GM18909 (cell line): ENCODE results near the gene TTLL10.
"Not testable (repeated sequence)": the region's sequence is repeated elsewhere in the genome, so short reads cannot be mapped to it uniquely, and the experiment has no call there.

ENCODE experiments used
- ATAC-seq: cut with Tn5 transposase; IDR thresholded peaks from one replicate; pipeline ENCODE4 v1.9.1; 2021; ENCODE audit warnings: mild to moderate bottlenecking; ENCODE audit not compliant: unreplicated experiment, poor library complexity

TTLL10 gene

DNA sequence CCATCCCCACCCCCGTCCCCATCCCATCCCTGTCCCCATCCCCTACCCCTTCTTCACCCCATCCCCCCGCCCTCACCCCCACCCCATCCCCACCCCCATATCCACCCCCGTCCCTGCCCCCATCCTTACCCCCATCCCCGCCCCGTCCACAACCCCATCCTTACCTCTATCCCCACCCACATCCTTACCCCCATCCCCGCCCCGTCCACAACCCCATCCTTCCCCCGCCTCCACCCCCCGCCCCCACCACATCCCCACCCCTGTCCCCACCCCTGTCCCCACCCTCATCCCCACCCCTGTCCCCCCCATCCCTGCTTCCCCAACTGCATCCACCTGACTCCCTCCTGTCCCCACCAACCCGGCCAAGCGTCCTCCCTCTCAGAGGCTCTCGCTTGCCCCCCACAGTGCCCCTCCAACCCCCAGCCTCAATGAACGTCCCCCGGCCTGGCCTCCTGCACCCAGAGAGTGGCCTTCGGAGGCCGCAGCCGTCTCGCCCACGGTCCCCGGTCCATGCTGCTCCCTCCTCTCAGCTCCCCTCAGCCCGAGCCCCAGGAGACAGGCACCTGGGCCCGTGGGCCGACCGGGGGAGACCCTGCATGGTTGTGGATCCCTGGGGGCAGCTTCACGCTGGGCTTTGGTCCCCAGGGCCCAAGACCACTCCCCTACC is 32.3 kb upstream of the TTLL10 start:
- ATAC-seq = no peak

DNA sequence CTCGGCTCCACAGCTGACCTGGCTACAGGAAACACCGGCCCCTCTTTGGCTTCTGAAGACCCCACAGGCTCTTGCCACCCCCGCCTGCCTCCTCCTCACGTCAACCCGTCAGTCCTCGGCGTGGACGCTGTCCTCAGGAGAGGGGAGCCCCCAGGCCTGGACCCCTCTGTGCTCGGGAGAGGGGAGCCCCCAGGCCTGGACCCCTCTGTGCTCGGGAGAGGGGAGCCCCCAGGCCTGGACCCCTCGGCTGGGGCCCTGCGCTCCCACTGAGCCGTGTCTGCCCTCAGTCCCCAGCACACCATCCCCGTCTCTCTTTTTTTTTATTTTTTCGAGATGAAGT is 31.8 kb upstream of the TTLL10 start:
- ATAC-seq = no peak

DNA sequence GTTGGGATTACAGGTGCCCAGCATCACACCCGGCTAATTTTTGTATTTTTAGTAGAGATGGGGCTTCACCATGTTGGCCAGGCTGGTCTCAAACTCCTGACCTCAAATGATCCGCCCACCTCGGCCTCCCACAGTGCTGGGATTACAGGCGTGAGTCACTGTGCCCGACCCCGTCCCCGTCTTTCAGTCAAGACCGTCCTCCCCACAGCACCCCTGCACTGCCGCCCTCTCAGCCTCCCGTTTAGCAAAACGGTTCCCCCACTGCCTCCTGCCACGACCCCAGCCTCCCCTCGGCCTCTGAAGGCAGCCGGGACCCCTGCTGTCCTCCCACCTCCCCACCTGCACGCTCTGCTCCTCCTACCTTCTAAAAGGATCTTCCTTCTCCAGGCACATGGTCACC is 31.3 kb upstream of the TTLL10 start:
- not testable (repeated sequence) for ATAC-seq

DNA sequence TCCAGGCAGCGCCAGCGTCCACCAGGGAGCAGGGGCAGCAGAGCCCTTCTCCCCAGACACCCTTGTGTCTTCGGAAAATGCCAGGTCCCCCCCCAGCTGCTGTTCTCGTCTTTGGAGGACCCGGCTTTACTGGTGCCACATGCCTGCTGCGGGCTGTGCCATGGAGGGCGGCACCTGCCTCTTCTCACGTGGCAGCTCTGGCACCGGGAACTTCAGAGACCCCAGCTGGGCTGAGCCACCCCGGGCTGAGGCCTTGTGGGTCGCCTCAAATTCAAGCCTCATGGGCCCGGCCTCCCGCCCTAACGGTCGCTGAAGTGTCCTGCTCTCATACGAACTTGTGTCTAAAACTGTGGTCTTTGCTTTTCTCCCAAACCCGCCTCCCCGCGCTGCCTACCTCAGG is 30.8 kb upstream of the TTLL10 start:
- ATAC-seq = no peak

DNA sequence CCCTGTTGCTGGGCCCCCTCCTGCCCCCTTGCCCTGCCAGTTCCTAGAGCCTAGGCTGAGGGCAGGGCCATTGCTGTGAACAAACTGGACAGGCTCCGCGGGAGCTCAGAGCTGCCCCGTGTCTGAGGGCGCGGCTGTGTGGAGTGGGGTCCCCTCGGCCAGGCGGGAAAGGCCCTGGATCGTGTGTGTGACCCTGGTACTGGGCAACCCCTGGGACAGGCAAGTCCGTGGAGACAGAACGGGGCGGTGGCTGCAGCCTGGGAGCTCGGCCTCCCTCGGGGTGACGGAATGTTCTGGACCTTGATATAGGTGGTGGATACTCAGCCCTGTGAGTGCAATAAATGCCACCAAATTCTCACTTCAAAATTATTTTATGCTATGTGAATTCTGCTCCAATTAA is 30.0 kb upstream of the TTLL10 start:
- ATAC-seq = no peak

DNA sequence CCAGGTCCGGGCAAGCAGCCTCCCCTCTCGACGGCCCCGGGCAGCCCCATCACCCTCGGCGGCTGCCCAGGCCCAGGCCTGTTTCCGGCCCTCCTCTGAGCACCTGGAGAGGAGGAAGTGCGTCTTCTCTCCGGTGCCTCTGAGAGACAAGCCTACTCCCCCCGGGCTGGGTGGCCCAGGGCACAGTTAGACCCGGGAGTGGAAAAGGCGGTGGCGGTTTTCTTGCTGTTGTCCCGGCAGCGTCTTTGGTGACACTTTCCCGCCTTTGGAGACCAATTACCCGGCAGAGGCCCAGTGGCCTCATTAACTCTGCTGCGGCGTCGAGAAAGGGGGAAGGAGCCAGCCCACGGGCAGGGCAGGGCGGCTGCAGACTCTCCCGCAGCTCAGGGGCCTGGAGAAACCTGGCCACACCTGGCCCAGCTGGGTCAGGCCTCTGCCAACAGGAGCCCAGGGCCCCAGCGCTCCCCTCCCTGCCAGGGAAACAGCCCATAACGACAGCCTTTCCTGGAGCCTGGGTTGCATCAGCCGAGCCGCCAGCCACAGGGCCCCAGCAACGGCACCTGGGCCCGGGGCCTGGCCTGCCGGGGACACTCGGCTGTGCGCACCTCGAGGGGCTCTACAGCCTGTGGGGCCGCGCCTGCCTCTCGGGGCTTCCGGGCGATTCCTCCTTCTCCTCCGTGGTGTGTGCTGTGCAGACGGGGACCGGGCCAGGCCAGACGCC is 29.4 kb upstream of the TTLL10 start:
- no peak for ATAC-seq

DNA sequence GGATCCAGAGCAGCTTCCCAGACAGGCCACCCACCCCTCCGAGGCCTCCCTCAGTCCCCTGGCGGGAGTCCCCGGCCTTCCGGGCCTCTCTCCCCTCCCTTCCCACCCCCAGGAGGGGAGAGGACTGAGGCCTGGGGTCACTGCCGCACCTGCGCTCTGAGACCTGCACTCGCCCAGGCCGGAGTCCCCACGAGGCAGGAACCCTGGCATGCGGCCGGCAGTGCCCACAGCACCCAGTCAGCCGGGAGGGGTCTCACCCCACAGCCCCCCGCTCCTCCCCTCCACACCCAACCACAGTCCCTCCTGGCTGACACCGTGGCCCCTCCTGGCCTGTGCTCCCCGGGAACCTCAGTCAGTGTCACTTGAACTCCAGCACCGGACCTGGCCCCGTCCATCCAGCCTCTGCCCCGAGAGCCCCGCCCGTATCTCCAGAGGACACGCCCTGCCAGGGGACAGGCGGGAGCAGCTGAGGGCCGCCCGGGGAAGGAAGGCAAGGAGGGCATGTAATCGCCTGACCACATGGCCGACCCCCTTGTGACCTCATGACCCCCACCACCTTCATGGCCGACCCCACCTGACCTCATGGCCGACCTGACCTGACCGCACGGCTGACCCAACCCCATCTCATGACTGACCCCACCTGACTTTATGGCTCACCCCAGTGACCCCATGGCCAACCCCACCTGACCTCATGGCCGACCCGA is 28.7 kb upstream of the TTLL10 start:
- ATAC-seq = no peak

DNA sequence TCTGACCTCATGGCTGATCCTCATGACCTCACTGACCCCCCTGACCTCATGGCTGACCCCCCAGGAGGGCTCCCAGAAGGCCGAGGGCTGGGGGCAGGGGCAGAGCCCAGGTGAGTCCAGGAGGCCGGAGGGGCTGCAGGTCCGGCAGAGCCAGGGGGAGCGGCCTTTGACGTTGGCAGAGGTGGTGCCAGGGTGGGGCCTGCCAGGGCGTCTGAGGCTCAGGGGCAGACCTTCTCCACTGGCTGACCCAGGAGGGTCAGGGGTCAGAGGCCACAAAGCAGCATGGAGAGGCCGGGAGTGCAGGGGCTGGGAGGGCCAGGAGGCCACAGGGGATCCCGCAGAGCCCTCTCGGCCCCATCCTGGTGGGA is 28.1 kb upstream of the TTLL10 start:
- no peak for ATAC-seq

DNA sequence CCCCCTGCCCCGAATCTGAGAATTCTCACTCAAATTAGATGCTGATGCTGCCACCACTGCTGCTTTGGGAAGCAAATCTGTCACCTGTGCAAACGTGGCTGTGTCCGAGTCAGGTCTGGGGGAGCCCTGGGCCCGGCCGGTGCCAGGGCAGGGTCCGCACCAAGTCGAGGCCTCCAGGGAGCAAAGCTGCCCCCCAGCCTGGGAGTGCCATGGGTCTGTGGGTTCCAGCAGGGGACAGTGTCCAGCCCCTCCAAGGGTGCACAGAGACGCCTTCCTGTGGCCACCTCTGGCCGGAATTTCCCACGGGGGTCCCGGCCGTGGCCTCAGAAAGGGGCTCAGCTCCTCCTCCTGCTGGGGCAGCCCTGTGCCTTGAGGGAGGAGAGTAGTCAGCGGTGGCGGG is 27.7 kb upstream of the TTLL10 start:
- no peak for ATAC-seq

DNA sequence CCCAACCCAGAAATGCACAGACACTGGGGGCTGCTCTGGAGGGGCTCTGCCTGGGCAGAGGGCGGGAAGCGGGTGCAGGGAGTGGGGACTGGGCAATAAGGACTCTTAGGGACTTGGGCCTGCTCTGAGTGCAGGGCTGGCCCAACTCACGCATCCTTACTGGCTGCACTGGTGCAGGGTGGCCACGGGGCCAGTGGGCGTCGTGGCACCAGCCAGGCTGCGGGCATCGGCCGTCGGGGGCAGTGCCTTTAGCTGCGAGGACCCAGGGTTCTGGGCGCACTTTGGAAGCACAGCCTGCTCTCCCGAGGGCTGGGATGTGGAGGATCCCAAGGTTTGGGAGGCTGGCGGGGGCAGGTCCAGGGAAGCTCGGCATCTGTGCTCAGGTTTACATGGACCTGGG is 27.1 kb upstream of the TTLL10 start:
- no peak for ATAC-seq

DNA sequence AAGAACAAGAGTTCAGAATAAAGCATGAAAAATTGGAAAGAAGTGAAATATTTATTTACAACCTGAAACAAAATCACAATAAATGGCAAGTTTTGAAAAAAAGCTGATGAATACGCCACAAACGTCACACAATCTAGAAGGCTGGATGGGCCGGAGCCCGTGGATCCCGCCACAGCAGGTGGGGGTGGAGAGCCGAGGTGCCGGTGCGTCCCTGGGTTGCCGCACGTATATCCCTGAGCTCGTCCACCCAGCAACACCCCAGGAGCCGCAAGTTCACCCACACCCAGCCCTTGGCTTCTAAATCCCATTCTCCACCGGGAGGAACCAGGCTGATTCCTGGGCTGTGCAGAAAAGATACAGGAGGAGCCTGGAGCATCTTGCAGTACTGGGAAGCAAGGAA is 25.6 kb upstream of the TTLL10 start:
- no peak for ATAC-seq

DNA sequence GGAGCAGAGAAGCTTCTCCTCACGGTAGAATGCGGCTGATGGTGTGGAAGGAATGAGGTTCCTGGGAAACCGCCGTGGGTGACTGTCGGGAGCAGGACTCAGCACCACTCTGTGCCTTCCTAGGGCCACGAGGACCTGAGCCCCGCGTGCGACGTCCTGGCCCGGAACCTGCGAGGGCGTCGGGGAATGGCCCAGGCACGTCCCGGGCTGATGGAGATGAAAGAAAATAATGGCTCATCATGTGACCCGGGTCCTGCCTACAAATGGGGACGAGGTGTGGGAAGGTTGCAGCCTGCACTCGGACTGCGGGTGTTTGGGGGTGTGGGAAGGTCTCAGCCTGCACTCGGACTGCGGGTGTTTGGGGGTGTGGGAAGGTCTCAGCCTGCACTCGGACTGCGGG is 25.1 kb upstream of the TTLL10 start:
- no peak for ATAC-seq

DNA sequence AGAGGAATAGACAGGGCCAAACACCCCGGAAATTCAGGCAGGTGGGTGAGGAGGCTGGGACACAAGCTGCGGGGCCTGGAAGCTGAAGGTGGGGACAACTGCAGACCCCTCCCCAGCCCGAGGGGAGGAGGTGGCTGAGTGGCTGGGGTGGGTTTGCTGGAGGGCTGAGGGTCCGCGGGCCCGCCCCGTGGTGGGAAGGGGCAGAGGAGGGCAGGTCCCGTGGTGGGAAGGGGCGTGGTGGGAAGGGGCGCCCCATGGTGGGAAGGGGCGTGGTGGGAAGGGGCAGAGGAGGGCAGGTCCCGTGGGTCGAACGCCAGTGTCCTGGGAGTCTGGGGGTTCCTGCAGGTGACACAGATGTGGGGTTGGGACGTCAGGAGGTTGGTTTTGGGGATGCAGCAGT is 24.3 kb upstream of the TTLL10 start:
- ATAC-seq = no peak

DNA sequence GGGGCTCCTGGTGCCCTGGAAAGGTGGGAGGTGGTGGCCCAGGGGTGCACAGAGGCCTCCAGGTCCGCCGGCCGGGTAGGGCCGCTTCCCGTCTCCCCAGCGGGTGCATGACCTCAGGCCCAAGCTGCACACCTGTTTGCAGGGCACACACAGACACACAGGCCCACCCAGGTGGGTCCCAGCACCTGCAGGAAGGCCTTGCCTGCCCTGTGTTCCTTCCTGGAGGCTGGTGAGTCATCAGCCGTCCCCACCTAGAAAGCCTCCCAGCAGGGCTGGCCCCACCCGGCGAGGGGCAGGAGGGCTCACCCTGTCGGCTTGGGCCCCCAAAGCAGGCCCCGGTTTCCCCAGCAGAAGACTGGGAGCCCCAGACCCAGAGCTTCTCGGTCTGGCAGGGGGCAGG is 23.6 kb upstream of the TTLL10 start:
- ATAC-seq = no peak

DNA sequence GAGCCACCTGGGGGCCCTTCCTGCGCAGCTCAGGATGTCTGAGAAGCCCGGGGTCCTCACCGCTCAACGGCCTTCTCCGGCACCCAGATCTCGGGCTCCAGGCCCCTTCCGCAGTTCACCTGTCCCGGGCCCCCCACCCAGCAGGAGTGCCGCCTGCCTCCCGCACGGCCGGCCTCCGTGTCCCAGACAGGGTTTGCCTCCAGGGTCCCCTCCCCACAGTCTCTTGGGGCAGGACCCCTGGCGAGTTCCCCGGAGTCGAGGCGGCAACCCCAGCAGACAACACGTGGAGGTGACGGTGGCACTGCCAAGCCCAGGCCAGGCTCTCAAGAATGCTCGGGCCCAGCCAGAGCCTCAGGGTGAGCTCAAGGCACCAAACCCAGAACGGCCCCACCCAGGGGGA is 22.4 kb upstream of the TTLL10 start:
- ATAC-seq = no peak

DNA sequence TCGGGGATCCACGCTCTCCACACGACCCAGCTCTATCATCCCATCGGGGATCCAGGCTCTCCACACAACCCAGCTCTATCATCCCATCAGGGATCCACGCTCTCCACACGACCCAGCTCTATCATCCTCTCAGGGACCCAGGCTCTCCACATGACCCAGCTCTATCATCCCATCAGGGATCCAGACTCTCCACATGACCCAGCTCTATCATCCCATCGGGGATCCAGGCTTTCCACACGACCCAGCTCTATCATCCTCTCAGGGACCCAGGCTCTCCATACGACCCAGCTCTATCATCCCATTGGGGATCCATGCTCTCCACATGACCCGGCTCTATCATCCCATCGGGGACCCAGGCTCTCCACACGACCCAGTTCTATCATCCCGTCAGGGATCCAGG is 21.2 kb upstream of the TTLL10 start:
- ATAC-seq = not testable (repeated sequence)

DNA sequence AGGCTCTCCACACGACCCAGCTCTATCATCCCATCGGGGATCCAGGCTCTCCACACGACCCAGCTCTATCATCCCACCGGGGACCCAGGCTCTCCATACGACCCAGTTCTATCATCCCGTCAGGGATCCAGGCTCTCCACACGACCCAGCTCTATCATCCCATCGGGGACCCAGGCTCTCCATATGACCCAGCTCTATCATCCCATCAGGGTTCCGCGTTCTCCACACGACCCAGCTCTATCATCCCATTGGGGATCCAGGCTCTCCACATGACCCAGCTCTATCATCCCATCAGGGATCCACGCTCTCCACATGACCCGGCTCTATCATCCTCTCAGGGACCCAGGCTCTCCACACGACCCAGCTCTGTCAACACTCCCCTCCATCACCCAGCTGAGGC is 20.5 kb upstream of the TTLL10 start:
- ATAC-seq = not testable (repeated sequence)

DNA sequence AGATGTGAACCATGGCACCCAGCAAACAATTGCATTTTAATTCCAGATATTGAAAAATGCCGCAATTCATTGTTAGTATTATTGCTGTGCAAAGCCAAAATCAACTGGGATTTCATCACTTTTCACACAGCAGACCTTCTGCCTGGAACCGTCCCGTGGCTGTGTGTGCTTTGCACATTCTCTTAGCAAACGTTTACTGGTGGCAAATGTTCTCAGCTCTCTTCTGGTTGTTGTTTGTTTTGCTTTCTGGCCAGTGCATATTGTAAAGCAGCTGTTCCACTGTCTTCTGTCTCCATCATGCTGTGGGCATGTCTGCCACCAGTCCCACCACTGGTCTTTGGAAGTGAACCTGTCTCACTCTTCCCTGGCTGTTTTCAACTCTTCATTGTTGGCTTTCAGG is 19.8 kb upstream of the TTLL10 start:
- no peak for ATAC-seq

DNA sequence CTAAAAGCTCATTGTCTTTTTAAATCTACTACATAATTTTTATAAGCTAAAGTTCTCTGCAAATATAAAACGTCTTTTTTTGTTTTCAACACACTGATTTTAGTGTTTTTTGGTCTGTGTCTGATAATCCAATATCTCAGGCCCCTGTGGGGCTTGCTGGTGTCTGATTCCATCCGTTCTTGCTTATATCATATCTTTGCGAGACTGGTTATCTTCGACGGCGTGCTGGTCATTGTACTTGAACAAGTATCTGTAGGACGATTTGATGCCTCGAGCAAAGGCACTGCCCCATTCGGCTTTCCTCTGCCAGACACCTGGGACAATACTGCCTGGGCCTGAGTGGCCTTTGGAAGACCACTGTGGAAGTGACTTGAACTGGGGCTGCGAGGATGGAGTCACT is 18.4 kb upstream of the TTLL10 start:
- ATAC-seq = no peak

DNA sequence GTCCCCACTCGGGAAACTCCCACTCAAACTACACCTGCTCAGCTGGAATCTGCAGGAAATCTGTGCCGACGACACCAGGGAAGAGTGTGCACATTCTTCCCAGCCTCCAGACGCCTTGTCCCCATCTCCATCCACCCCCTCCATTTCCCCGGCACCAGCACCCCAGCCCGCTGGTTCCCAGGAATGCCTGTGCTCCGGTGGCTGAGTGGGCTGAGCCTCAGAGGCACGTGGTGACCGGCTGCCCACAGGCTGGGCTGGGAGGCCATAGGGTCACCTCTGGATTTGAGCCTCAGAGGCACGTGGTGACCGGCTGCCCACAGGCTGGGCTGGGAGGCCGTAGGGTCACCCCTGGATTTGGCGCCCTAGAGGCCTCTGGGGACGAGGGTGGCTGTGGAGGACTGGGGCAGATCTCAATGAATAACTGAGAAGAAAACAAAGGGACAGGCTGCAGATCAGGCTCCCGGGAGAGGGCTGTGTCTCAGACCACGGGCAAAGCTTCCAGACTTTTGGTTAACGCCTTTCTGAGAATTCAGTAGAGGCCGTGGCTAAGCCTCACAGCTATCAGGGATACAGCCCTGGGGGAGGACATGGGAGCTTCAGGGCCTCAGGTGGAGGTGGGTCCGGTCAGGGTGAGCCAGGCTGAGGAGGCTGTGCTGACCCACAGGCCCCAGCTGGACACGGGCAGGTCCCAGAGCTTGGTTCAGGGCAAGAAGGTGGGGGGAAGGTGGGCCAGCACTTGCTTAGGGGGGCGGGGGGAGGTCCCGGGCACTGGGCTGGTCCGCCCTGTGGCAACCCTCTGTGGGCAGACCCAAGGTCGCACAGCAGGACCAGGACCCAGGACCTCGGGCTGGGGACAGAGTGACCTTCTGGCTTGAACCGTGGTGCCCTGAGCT is 17.3 kb upstream of the TTLL10 start:
- ATAC-seq = no peak

DNA sequence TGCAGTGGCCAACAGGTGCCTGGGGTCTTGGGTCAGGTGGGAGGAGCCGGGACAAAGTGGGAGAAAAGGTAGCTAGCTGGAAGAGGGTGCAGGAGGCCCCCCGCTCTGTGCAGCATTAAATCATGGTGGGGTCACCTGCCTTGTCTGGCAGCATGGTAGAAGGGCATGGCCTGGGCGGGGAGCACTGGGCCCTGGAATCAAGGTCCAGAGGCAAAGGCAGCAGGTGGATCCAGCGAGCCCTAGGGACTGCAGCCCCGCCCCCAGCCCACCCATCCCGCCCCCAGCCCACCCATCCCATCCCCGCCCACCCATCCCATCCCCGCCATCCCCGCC is 16.7 kb upstream of the TTLL10 start:
- no peak for ATAC-seq
